ENCODE results near the gene OGA. TPM values are rescaled to one million over a fixed set of nuclear protein-coding genes. Genes with fewer than 3 reads are reported as not detected.

OGA gene
- total RNA-seq, 2 experiments from 2014 or later = 395 to 416 TPM

DNA sequence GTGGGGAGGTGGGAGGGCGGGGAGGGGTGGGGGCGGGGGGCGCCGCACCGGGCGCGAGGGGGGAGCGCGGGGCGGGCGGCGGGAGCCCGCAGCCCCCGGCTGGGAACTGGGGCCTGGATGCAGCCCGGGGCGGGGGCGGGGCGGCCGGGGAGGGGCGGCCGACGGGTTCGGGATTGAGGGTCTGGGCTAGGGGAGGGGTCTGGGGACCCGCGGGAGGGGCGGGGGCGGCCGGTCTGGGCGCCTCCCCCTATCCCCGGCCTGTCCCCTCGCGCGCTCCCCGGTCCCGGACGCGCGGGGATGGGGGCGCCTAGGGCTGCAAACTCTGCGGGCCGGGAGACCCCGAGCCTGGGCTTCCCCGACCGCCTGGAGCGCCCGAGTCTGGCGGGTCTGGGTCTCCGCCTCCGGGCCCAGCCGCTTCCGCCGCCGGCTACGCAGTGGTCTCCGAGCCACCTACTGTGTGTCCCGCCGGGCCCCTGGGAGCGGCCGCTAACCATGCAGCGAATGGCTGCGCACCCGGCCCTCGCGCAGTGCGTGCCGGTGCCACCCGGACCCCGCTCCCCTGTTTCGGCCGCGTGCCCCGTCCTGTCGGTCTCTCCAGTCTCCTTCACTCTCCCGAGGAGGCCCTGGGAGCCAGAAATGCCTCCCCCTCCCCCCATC, 42.0 kb downstream of the OGA start:
- Mint-ChIP-seq H3K36me3 (ENCODE audit: low read depth) (no peaks in the 10 kb centered on the region), H3K4me3 (peak overlapping the region; percentile 75), H3K27ac (no peak overlapping the region), H3K4me1 (ENCODE audit: low read depth) (peaks cover 41% of the 10 kb centered on the region), H3K9me3 (no peaks in the 10 kb centered on the region), H3K27me3 (peaks cover 63% of the 10 kb centered on the region)
- Histone ChIP-seq H3K27me3 (ENCODE audit: control insufficient read depth in 1 of 2, insufficient read depth in 2 of 2, low read length in 2 of 2) (peaks cover 66 to 75% of the 10 kb centered on the region in 2 experiments), H3K36me3 (ENCODE audit: insufficient read depth, low read length) (no peaks in the 10 kb centered on the region), H3K9me3 (ENCODE audit: control insufficient read depth in 1 of 2, insufficient read depth in 1 of 2, low read length in 2 of 2) (peaks cover 0 to 28% of the 10 kb centered on the region in 2 experiments), H3K4me3 (ENCODE audit: low read length) (no peak overlapping the region), H3K4me1 (ENCODE audit: insufficient read depth, low read length) (peaks cover 57% of the 10 kb centered on the region), H3K27ac (ENCODE audit: low read depth in 1 of 2, low read length in 2 of 2) (no peak overlapping the region)
- peak in 2 of 14 experiments; percentile 17 to 23 for DNase-seq
- ChIA-PET POLR2A (no interaction called here), CTCF (no interaction called here)
- ATAC-seq (ENCODE audit: poor library complexity) = no peak
- intact Hi-C loops (cut with DNase I, micrococcal nuclease) = no loop called here
- TF ChIP-seq, protein P1, sequence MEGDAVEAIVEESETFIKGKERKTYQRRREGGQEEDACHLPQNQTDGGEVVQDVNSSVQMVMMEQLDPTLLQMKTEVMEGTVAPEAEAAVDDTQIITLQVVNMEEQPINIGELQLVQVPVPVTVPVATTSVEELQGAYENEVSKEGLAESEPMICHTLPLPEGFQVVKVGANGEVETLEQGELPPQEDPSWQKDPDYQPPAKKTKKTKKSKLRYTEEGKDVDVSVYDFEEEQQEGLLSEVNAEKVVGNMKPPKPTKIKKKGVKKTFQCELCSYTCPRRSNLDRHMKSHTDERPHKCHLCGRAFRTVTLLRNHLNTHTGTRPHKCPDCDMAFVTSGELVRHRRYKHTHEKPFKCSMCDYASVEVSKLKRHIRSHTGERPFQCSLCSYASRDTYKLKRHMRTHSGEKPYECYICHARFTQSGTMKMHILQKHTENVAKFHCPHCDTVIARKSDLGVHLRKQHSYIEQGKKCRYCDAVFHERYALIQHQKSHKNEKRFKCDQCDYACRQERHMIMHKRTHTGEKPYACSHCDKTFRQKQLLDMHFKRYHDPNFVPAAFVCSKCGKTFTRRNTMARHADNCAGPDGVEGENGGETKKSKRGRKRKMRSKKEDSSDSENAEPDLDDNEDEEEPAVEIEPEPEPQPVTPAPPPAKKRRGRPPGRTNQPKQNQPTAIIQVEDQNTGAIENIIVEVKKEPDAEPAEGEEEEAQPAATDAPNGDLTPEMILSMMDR (IDR thresholded peaks at IDR 0.05) = no peak

DNA sequence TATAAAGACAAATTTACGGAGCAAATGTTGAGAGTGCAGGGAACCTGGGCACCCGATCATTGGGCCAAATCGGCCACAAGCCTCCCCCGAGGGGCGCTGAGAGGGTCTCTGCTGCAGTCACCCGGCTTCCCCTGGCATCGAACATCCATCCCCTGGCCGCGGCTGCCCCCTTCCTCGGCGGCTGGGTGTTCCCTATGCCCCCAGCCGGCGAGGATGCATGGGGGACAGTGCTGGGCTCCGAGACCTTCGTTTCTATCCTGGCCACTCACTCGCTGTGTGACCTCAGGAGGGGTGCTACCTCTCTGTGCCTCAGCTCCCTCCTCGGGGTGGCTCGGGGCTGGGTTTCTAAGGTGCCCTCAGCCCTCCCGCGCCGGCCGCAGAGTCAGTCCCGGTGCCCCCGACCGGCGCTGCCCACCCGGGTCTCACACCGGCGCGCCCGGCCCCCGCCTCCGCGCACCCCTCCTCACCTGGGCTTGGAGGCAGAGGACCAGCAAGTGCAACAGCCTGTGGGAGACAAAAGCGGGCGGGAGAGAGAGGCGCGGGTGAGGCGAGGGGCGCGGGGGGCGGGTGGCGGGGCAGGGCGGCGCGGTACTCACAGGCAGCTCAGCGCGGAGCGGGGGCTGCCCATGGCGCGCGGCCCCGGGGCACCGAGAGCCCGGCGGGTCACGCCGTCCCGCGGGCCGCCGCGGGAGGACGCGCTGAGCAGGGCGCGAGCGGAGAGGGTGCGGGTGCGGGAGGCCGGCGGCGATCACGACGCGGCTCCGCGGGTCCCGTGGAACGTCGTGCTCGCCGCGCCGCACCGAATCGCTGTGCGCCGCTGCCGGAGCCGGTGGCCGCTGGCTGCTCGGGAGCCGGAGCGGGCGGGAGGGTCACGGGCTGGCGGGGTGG, 42.7 kb downstream of the OGA start, which contains the start of gene FGF8:
FGF8 (minus strand) TSS at position 842 of the 888 bp plus-strand sequence; CDS start at position 628, 214 bp downstream.
- H3K4me1 Mint-ChIP-seq (ENCODE audit: low read depth) = peaks cover 36% of the 10 kb centered on the region
- CTCF ChIA-PET = interaction anchor here (1.2 kb wide), 1 partner anchor 8 kb away, joined by 3 read pairs; the partner anchor contains the start of gene NPM3
- Histone ChIP-seq H3K9me3 (ENCODE audit: control insufficient read depth in 1 of 2, insufficient read depth in 1 of 2, low read length in 2 of 2) (peaks cover 0 to 33% of the 10 kb centered on the region in 2 experiments), H3K4me1 (ENCODE audit: insufficient read depth, low read length) (peaks cover 49% of the 10 kb centered on the region), H3K27me3 (ENCODE audit: control insufficient read depth in 1 of 2, insufficient read depth in 2 of 2, low read length in 2 of 2) (peaks cover 69 to 82% of the 10 kb centered on the region in 2 experiments), H3K27ac (ENCODE audit: low read depth in 1 of 2, low read length in 2 of 2) (no peak within 1 kb of the TSS), H3K36me3 (ENCODE audit: insufficient read depth, low read length) (no peaks in the 10 kb centered on the region), H3K4me3 (ENCODE audit: low read length) (no peak within 1 kb of the TSS)
- no peak within 1 kb of the TSS for H3K27ac Mint-ChIP-seq
- POLR2A ChIA-PET = interaction anchor here (0.6 kb wide), 1 partner anchor 9 kb away, joined by 3 read pairs; no protein-coding TSS in a partner anchor
- H3K27me3 Mint-ChIP-seq = peaks cover 67% of the 10 kb centered on the region
- peak within 1 kb of the TSS; percentile 75 for H3K4me3 Mint-ChIP-seq
- TF ChIP-seq, protein P1 (IDR thresholded peaks at IDR 0.05) = no peak
- intact Hi-C loops (cut with DNase I, micrococcal nuclease) = no loop called here
- DNase-seq (peak in 2 of 14 experiments; percentile 32 to 33), ATAC-seq (ENCODE audit: poor library complexity) (no peak)
- H3K9me3 Mint-ChIP-seq = no peaks in the 10 kb centered on the region
- no peaks in the 10 kb centered on the region for H3K36me3 Mint-ChIP-seq (ENCODE audit: low read depth)

DNA sequence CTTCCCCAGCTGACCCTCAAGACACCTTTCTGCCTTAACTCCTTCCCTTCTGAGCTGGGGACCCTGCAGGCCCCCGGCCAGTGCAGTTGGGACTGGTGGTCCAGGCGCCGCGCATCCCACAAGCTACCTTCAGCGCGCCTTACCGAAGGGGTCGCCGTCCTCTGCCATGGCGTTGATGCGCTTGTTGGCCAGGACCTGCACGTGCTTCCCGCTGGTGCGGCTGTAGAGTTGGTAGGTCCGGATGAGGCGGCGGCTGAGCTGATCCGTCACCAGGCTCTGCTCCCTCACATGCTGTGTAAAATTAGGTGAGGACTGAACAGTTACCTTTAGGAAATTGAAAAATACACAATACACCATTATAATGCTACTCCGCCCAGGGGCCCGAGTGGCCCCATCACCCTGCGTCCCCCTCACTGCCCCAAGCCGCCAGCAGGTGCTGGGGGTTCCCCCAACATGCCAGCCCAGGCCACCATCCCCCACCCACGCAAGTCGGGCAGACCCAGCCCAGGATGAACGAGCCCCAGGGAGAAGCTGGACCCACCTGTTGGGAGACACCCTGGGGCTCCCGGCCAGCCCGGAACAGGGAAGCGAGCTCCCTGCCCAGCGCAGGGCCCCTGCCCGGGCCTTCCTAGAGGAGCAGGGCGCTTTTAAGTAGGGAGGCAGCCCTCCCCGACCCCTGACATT, 43.5 kb downstream of the OGA start:
- Mint-ChIP-seq H3K36me3 (ENCODE audit: low read depth) (no peaks in the 10 kb centered on the region), H3K27me3 (peaks cover 67% of the 10 kb centered on the region), H3K4me1 (ENCODE audit: low read depth) (peaks cover 32% of the 10 kb centered on the region), H3K9me3 (no peaks in the 10 kb centered on the region), H3K4me3 (peak overlapping the region; percentile 43), H3K27ac (no peak overlapping the region)
- ATAC-seq (ENCODE audit: poor library complexity) (peak; percentile 43), DNase-seq (peak in 3 of 14 experiments; percentile 8 to 37 (median 35))
- peaks cover 0 to 38% of the 10 kb centered on the region in 2 experiments for H3K9me3 ChIP-seq (ENCODE audit: control insufficient read depth in 1 of 2, insufficient read depth in 1 of 2, low read length in 2 of 2)
- H3K27me3 ChIP-seq (ENCODE audit: control insufficient read depth in 1 of 2, insufficient read depth in 2 of 2, low read length in 2 of 2) = peaks cover 69 to 87% of the 10 kb centered on the region in 2 experiments
- H3K4me1 ChIP-seq (ENCODE audit: insufficient read depth, low read length) = peaks cover 41% of the 10 kb centered on the region
- ChIA-PET CTCF (interaction anchor here (1.2 kb wide), 1 partner anchor 9 kb away, joined by 3 read pairs; the partner anchor contains the start of gene NPM3), POLR2A (interaction anchor here (1.4 to 1.8 kb wide), 3 partner anchors 8 to 43 kb away, joined by 3 to 12 read pairs (median 5); partner anchors contain the start of genes NPM3 and OGA)
- intact Hi-C loops (cut with DNase I, micrococcal nuclease) = no loop called here
- TF ChIP-seq, protein P1 (IDR thresholded peaks at IDR 0.05) = no peak
- no peak overlapping the region for H3K27ac ChIP-seq (ENCODE audit: low read depth in 1 of 2, low read length in 2 of 2)
- no peaks in the 10 kb centered on the region for H3K36me3 ChIP-seq (ENCODE audit: insufficient read depth, low read length)
- no peak overlapping the region for H3K4me3 ChIP-seq (ENCODE audit: low read length)

Measured in CD4-positive, alpha-beta T cell (primary cell).